Activated CD4-positive, alpha-beta T cell treated with anti-CD3 and anti-CD28 coated beads for 24 hours (primary cell): ENCODE measurements around the gene MAP7D3.
"Not testable (repeated sequence)": the region's sequence is repeated elsewhere in the genome, so short reads cannot be mapped to it uniquely, and the experiment has no call there.

Experiments used
- DNase-seq, 2 donors: peaks; one replicate each; pipeline ENCODE4 v3.0.0-alpha.2; 2020; ENCODE audit warnings: low read depth in 2 of 2

Gene MAP7D3, protein sequence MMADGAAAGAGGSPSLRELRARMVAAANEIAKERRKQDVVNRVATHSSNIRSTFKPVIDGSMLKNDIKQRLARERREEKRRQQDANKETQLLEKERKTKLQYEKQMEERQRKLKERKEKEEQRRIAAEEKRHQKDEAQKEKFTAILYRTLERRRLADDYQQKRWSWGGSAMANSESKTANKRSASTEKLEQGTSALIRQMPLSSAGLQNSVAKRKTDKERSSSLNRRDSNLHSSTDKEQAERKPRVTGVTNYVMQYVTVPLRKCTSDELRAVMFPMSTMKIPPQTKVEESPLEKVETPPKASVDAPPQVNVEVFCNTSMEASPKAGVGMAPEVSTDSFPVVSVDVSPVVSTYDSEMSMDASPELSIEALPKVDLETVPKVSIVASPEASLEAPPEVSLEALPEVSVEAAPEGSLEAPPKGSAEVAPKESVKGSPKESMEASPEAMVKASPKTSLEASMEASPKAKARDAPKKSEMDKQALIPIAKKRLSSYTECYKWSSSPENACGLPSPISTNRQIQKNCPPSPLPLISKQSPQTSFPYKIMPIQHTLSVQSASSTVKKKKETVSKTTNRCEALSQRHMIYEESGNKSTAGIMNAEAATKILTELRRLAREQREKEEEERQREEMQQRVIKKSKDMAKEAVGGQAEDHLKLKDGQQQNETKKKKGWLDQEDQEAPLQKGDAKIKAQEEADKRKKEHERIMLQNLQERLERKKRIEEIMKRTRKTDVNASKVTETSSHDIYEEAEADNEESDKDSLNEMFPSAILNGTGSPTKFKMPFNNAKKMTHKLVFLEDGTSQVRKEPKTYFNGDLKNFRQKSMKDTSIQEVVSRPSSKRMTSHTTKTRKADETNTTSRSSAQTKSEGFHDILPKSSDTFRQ

DNA sequence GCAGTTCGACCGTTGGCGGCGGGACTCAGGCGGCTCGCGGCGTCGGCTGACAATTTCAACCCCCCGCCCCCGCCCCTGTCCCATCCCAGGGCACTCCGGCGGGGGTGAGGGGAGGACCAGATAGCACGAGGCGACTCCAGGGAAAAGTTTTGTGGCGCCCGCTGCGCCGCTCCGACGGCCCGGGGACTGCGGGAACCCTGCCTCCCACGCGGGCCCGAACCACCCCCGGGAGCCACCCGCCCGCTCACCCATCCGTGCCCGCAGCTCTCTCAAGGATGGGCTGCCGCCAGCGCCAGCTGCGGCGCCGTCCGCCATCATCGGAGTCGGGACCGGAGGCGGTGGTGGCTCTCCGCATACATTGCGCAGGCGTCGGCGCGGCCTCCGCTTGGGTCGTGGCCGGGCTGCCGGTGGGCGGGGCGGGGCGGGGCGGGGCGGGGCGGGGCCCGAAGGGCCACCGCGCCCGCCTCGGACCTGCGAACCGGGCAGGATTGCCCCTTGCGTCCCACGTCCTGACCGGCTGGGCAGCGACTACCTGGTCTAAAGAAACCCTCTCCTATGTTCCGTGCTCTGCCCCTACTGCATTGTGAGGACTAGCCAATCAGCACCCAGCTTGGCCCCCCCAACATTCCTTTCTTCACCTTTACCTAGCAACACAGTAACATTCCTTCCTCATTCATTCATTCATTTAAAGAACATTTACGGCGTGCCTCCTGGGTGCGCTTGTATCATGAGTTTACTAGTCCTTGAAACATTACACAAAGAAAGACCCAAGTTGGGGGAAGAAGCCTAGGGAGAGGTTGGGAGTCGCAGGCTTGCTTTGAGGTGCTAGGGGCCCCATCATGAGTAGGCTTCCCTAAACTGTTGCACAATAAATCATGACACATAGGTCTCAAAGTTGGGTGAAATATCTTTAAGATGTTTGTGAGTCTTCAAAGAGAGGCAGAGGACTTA, at the start of gene MAP7D3:
TSS of gene MAP7D3 (minus strand) at position 360 of the 951 bp plus-strand sequence. CDS start at position 318, 42 bp downstream.
- DNase-seq, result peak; percentile 30 to 47

- DNase-seq, result not testable (repeated sequence)
These were observed 49.5 kb upstream of the MAP7D3 start, which contains the start of gene ADGRG4 for GRCh38 chrX:136300721-136301120. Gene ADGRG4, plus strand, starts transcription at chrX:136300963. Its CDS starts 7,815 bp downstream, at chrX:136308778.

- DNase-seq, result no peak
These were observed 44.2 kb upstream of the MAP7D3 start for GRCh38 chrX:136295380-136295779.

DNA sequence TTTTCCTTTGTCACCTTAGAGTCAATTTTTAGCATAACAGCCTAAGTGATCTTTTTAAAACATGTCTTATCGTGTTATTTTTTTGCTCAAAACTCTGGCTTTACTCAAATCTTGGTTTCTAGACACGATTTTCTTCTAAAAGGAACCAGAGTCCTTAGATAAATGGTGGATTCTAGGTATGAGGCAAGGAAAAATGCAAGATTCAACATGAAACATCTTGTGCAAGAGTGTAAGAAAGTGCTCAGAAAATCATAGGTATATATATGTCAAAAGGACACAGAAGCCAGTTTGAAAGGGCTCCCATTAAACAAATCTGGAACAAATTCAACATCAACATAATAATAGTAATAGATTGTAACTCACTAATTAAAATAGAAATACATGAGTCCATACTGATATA, 41.5 kb upstream of the MAP7D3 start:
- no peak for DNase-seq

- no peak for DNase-seq
These were observed 40.6 kb upstream of the MAP7D3 start for GRCh38 chrX:136291824-136292223.

DNA sequence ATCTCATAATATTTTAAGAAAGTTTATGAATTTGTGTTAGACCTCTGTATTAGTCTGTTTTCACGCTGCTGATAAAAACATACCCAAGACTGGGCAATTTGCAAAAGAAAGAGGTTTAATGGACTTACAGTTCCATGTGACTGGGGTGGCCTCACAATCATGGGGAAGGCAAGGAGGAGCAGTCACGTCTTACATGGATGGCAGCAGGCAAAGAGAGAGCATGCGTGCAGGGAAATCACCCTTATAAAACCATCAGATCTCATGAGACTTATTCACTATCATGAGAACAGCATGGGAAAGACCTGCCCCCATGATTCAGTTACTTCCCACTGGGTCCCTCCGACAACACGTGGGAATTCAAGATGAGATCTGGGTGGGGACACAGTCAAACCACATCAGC, 35.2 kb upstream of the MAP7D3 start:
- not testable (repeated sequence) for DNase-seq

DNA sequence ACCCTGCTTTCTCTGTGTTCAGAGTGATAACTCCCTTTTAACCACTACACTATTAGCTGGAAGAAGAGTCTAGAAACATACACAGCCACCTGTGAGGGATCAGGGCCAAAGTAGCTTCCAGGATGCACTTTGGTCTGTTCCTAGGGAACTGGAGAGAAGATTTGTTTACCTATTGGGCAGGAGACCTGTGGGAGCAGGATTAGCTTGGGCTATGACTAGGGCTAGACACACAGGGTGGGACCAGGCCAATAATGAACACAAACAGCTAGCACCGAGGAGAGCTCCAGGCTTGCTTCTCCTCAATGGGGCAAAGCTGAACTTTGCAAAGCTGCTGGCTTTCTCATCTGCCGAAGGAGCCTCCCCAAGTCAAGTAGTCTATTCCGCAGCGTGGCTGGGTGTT, 24.4 kb upstream of the MAP7D3 start:
- DNase-seq, result no peak

- DNase-seq, result no peak
These were observed 22.8 kb upstream of the MAP7D3 start for GRCh38 chrX:136273986-136274385.

- DNase-seq, result no peak
These were observed 21.1 kb upstream of the MAP7D3 start for GRCh38 chrX:136272325-136272724.

- no peak for DNase-seq
These were observed 20.1 kb upstream of the MAP7D3 start for GRCh38 chrX:136271300-136271699.

DNA sequence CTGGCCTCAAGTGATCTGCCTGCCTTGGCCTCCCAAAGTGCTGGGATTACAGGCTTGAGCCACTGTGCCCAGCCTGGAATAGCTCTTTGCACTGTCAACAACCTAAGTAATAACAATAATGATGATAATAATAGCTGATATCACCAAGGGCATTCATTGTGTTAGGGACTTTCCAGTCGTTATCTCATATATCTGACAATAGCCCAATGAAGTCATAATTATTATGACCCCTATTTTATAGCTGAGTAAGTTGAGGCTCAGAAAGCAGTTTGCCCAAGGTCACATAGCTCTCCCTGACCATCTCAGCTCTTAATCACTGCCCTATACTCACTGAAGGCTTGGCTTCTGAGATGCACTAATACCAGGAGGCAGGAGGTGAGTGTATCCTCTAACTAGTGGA, 18.7 kb upstream of the MAP7D3 start:
- DNase-seq, result no peak

DNA sequence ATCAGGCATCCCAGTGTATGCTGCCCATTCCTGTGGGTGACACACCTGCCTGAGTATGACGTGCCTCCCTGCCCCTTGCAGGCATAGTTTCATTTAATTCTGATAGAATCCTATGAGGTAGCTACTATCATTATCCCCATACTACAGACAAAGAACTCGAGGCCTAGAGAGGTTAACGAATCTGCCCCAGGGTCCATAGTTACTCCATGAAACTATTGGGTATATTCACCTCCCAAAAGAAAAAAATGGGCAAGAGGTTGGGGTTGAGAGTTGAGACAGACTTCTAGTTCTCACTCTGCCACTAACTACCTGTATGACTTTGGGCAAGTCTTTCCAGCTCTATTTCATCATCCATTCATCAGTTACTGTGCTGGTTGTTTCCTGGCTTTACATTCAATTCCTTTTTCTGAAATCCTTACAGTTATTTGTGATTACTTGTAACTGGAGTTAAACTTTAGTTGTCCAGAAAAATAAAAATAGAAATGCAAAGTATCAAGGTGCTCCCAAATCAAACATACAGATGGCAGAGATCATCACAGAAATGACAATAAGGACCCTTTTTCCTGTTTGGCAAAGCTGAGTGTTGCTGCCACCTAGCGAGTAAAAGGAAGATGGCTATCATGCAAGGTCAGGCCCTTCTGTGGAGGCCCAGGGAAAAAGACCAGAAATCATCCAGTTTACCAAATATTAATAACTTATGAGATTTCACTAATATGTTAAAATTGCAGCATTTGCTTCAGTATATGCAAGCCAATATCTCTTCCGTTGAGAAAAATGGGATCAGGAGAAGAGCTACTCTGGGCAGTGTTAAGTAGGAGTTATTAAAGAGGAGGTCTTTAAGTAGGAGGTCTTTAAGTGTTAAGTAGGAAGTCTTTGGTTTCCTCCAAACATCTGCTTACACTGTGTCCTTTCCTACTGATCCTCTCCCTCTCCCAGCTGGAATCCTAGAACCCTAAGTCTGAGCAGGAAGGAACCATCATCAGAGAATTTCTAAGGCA, 17.1 kb upstream of the MAP7D3 start:
- DNase-seq, result peak; percentile 4 to 35

GRCh38 chrX:136266828-136267227, 15.6 kb upstream of the MAP7D3 start:
- no peak for DNase-seq

- DNase-seq, result no peak
These were observed 11.7 kb upstream of the MAP7D3 start for GRCh38 chrX:136262812-136263315.

- no peak for DNase-seq
These were observed 11.0 kb upstream of the MAP7D3 start for GRCh38 chrX:136262243-136262642.

GRCh38 chrX:136261321-136261720, 10.1 kb upstream of the MAP7D3 start:
- DNase-seq, result no peak

- DNase-seq, result no peak
These were observed 9.6 kb upstream of the MAP7D3 start for GRCh38 chrX:136260776-136261175.

DNA sequence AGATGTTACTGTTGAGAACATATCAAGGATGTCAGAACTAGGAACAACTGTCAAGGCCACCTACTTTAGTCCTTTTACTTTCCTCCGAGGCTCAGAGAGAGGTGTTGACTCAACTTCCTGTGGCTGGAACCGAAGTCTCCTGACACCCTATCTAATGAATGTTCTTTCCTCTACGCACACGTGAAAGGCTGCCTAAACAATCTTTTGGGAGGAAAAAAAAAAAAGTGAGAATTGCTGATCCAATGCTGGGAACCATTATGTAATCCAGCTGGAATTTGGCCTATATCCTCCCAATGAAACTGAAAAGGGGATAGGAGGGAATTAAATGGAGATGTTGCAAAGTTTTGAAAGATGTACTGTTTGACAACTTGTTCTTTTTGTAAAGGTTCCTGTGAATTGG, 8.3 kb upstream of the MAP7D3 start:
- DNase-seq, result no peak

DNA sequence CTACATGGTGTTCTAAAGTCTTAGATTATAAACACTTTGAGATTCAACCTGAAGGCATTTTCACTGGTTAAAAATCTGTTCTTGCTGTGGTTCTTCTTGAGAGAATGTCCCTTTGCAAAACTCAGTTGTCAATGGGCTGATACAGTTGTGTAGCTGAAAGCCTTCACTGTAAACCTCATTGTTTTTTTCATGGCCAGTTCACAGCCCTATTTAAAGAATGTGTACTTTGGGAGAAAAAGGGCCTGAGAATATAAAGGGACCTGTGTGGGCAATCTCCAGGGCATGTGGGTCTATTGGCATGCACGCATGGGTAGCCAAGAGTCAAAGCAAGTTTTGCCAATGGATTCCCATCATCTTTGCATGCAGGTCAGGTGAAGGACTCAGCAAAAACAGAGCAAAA, 7.8 kb upstream of the MAP7D3 start:
- DNase-seq, result no peak

DNA sequence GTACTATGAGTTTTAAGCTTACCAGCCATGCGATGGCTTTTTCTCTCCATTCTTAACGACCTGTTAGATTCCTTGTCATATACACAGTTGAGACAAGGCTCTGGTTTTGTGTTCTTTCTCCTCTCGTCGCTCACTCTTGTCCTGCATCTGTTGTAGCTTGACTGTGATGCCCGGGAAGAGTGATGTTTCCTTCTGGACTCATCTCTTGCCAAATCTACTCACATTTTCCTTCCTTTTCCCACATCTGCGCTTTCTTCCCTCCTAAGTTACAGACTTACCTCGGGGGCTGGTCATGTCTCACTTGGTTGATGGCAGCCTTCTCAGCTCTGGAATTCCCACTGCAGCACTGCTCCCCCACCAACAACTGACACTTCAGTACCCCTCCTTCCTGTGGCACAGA, 4.8 kb upstream of the MAP7D3 start:
- no peak for DNase-seq
